ENCODE results near the gene PPP3R1. TPM values are rescaled to one million over a fixed set of nuclear protein-coding genes. Genes with fewer than 3 reads are reported as not detected.
A peak's percentile ranks its signal among the peaks of the same experiment; 100 is the strongest.

Gene PPP3R1, protein sequence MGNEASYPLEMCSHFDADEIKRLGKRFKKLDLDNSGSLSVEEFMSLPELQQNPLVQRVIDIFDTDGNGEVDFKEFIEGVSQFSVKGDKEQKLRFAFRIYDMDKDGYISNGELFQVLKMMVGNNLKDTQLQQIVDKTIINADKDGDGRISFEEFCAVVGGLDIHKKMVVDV
- polyA plus RNA-seq (2011; rRNA removed) (27.3 and 30.7 TPM in 2 replicates), polyA plus RNA-seq (2017; fragmentation: RNase III; extraction: RNeasy Plus Mini Kit Qiagen cat#74134 plus additional on column Dnase treatment) (53.7 to 55.1 TPM (median 54.4 TPM) in 3 replicates), polyA minus RNA-seq (2011; rRNA and poly(A)+ RNA removed) (15.5 and 18.2 TPM in 2 replicates)
- 9.0 and 11.2 TPM in 2 replicates for polyA plus RNA-seq (2012; cell fraction: cytosol; rRNA removed)
- polyA plus RNA-seq (2012; cell fraction: nucleus; rRNA removed): 5.0 and 9.5 TPM in 2 replicates

DNA sequence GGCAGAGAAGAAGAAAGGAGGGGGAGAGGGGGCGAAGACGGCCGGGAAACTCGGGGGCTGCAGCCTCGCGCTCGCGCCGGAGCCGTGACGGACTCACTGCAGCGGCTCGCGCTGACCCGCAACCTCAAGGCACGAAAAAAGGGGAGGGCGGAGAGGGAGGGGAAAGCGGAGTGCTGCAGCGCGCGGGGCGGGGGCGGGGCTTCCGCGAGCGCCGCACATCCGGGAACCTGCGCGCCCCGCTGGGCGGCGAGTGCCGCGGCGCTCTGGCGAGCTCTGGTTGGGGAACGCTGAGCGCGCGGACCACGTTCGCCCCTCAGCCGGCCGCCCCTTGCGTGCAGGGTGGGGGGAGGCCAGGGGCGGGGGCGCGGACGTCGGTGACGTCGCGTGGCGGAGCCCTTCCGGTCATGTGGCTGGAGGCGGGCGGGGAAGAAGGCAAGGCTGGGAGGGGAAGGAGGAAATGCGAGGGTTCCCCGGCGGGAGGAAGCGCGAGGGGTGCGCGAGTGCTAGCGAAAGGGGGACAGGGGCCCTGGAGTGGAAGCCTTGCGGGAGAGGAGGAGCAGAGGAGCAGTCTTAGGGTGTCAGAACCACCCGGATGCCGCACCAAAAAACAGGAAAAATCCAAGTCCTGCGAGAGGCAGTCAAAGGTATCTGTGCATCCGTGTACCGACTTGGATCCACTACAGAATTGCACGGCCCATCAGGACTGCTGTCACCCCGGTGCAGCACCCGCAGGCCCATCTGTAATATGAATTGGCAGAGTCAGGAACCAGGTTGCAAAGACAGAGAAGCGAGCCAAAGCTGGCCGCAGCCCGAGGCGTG, at the start of gene PPP3R1:
TSS of gene PPP3R1 (minus strand) at position 133 of the 819 bp plus-strand sequence. CDS start 405 bp downstream, outside the sequence.
- Histone ChIP-seq H3K27ac (peak within 1 kb of the TSS; percentile 97 to 99), H3K9me3 (no peaks in the 10 kb centered on the region), H3K4me2 (peak within 1 kb of the TSS; percentile 92), H3K4me3 (peak within 1 kb of the TSS; percentile 95), H3K4me1 (peaks cover 37% of the 10 kb centered on the region)
- TF ChIP-seq EP300 (IDR thresholded peaks at IDR 0.05) (peak in 1 of 2 experiments; percentile 28; a peak in 1 of 5 replicates), EHF (CRISPR knock-in tag; IDR thresholded peaks at IDR 0.05) (no peak), JUN (IDR thresholded peaks at IDR 0.05) (peak; percentile 85 to 90; a peak in 4 of 5 replicates), GATA3 (IDR thresholded peaks at IDR 0.05; ENCODE audit: borderline replicate concordance) (peak; percentile 25; the same call in 1 of the 2 replicates), RARB (CRISPR knock-in tag; IDR thresholded peaks at IDR 0.05) (peak; percentile 22; the same call in 1 of the 2 replicates), PHF8 (IDR thresholded peaks at IDR 0.05; ENCODE audit: borderline replicate concordance, low read depth) (peak; percentile 94), NR3C1 (IDR thresholded peaks at IDR 0.05) (no peak), FOXS1 (CRISPR knock-in tag; IDR thresholded peaks at IDR 0.05) (no peak), TP53 (CRISPR knock-in tag; IDR thresholded peaks at IDR 0.05) (0 out of 2 replicates have a peak, but pooled peaks have one; percentile 65), MYC (IDR thresholded peaks at IDR 0.05; ENCODE audit: borderline replicate concordance, low read length) (peak; percentile 82), SMC3 (IDR thresholded peaks at IDR 0.05) (0 out of 3 replicates have a peak, but pooled peaks have one; percentile 6), POLR2AphosphoS2 (conservative IDR thresholded peaks at IDR 0.05; ENCODE audit: low read length) (no peak), ZFP36 (IDR thresholded peaks at IDR 0.05; ENCODE audit: borderline replicate concordance, partially characterized antibody) (no peak), TFCP2L1 (CRISPR knock-in tag; IDR thresholded peaks at IDR 0.05) (peak; percentile 46; the same call in 1 of the 2 replicates), POLR2A (IDR thresholded peaks at IDR 0.05; ENCODE audit: low read length) (peak; percentile 98), MAZ (IDR thresholded peaks at IDR 0.05; ENCODE audit: borderline replicate concordance, low read depth, low read length) (peak; percentile 87; the same call in 1 of the 2 replicates), ZSCAN20 (CRISPR knock-in tag; IDR thresholded peaks at IDR 0.05) (no peak)
- TF ChIP-seq, protein P1, sequence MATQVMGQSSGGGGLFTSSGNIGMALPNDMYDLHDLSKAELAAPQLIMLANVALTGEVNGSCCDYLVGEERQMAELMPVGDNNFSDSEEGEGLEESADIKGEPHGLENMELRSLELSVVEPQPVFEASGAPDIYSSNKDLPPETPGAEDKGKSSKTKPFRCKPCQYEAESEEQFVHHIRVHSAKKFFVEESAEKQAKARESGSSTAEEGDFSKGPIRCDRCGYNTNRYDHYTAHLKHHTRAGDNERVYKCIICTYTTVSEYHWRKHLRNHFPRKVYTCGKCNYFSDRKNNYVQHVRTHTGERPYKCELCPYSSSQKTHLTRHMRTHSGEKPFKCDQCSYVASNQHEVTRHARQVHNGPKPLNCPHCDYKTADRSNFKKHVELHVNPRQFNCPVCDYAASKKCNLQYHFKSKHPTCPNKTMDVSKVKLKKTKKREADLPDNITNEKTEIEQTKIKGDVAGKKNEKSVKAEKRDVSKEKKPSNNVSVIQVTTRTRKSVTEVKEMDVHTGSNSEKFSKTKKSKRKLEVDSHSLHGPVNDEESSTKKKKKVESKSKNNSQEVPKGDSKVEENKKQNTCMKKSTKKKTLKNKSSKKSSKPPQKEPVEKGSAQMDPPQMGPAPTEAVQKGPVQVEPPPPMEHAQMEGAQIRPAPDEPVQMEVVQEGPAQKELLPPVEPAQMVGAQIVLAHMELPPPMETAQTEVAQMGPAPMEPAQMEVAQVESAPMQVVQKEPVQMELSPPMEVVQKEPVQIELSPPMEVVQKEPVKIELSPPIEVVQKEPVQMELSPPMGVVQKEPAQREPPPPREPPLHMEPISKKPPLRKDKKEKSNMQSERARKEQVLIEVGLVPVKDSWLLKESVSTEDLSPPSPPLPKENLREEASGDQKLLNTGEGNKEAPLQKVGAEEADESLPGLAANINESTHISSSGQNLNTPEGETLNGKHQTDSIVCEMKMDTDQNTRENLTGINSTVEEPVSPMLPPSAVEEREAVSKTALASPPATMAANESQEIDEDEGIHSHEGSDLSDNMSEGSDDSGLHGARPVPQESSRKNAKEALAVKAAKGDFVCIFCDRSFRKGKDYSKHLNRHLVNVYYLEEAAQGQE (IDR thresholded peaks at IDR 0.05): peak; percentile 54
- TF ChIP-seq, protein P2, sequence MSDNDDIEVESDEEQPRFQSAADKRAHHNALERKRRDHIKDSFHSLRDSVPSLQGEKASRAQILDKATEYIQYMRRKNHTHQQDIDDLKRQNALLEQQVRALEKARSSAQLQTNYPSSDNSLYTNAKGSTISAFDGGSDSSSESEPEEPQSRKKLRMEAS (IDR thresholded peaks at IDR 0.05): peak; percentile 94
- TF ChIP-seq, protein P3, sequence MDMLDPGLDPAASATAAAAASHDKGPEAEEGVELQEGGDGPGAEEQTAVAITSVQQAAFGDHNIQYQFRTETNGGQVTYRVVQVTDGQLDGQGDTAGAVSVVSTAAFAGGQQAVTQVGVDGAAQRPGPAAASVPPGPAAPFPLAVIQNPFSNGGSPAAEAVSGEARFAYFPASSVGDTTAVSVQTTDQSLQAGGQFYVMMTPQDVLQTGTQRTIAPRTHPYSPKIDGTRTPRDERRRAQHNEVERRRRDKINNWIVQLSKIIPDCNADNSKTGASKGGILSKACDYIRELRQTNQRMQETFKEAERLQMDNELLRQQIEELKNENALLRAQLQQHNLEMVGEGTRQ (IDR thresholded peaks at IDR 0.05): peak; percentile 85
- TF ChIP-seq, protein P4, sequence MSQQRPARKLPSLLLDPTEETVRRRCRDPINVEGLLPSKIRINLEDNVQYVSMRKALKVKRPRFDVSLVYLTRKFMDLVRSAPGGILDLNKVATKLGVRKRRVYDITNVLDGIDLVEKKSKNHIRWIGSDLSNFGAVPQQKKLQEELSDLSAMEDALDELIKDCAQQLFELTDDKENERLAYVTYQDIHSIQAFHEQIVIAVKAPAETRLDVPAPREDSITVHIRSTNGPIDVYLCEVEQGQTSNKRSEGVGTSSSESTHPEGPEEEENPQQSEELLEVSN (IDR thresholded peaks at IDR 0.05; ENCODE audit: borderline replicate concordance, low read depth): peak; percentile 90
- TF ChIP-seq, protein P5, sequence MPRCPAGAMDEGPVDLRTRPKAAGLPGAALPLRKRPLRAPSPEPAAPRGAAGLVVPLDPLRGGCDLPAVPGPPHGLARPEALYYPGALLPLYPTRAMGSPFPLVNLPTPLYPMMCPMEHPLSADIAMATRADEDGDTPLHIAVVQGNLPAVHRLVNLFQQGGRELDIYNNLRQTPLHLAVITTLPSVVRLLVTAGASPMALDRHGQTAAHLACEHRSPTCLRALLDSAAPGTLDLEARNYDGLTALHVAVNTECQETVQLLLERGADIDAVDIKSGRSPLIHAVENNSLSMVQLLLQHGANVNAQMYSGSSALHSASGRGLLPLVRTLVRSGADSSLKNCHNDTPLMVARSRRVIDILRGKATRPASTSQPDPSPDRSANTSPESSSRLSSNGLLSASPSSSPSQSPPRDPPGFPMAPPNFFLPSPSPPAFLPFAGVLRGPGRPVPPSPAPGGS (IDR thresholded peaks at IDR 0.05): peak; percentile 95
- TF ChIP-seq, protein P6, sequence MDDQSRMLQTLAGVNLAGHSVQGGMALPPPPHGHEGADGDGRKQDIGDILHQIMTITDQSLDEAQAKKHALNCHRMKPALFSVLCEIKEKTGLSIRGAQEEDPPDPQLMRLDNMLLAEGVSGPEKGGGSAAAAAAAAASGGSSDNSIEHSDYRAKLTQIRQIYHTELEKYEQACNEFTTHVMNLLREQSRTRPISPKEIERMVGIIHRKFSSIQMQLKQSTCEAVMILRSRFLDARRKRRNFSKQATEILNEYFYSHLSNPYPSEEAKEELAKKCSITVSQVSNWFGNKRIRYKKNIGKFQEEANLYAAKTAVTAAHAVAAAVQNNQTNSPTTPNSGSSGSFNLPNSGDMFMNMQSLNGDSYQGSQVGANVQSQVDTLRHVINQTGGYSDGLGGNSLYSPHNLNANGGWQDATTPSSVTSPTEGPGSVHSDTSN (IDR thresholded peaks at IDR 0.05): peak; percentile 67; the same call in 1 of the 2 replicates
- CTCF ChIA-PET: interaction anchor here (0.6 to 3.5 kb wide), 5 partner anchors 26 to 188 kb away, joined by 3 to 13 read pairs (median 7); no protein-coding TSS in a partner anchor
- no peak for FAIRE-seq
- peak; percentile 89 to 94 for ATAC-seq
- WGBS (ENCODE audit: missing lambda C conversion rate): 2% methylated on average over 38 of the region's 79 CpGs
- peak; percentile 80 to 97 for DNase-seq (ENCODE audit: low read depth in 1 of 2, low spot score in 1 of 2)
- POLR2A ChIA-PET: interaction anchor here (0.5 to 1.8 kb wide), 21 partner anchors 8 to 190 kb away, joined by 3 to 17 read pairs (median 4); partner anchors contain the start of genes C1D, CNRIP1 and PNO1
